Stimulated activated CD4-positive, alpha-beta T cell treated with anti-CD3 and anti-CD28 coated beads, Interleukin-1b, Interleukin-23, amount 100 ng/mL, for 4 hours (primary cell): ENCODE data around the gene TXNL4B.
"Not testable (repeated sequence)": the region's sequence is repeated elsewhere in the genome, so short reads cannot be mapped to it uniquely, and the experiment has no call there.

ENCODE experiments used
- DNase-seq, 2 donors: peaks; one replicate each; pipeline ENCODE4 v3.0.0-alpha.2; 2020; ENCODE audit warnings: low read depth in 2 of 2

TXNL4B gene

GRCh38 chr16:72112452-72112792 is 19.0 kb upstream of the TXNL4B start:
- no peak for DNase-seq

- DNase-seq: no peak
Measured at GRCh38 chr16:72111657-72112451, 18.4 kb upstream of the TXNL4B start.

- no peak for DNase-seq
Measured at GRCh38 chr16:72110662-72111615, 17.5 kb upstream of the TXNL4B start.

GRCh38 chr16:72109966-72110530 is 16.6 kb upstream of the TXNL4B start:
- DNase-seq: no peak

GRCh38 chr16:72109300-72109699 is 15.9 kb upstream of the TXNL4B start:
- no peak for DNase-seq

- no peak for DNase-seq
Measured at GRCh38 chr16:72108353-72109102, 15.1 kb upstream of the TXNL4B start.

- no peak for DNase-seq
Measured at GRCh38 chr16:72107371-72107770, 14.0 kb upstream of the TXNL4B start.

- DNase-seq: no peak
Measured at GRCh38 chr16:72105978-72106377, 12.6 kb upstream of the TXNL4B start.

GRCh38 chr16:72104905-72105304 is 11.5 kb upstream of the TXNL4B start:
- no peak for DNase-seq

GRCh38 chr16:72101195-72101594 is 7.8 kb upstream of the TXNL4B start:
- no peak for DNase-seq

GRCh38 chr16:72099377-72099818 is 6.0 kb upstream of the TXNL4B start:
- DNase-seq: peak; percentile 15 to 31

GRCh38 chr16:72098936-72099335 is 5.5 kb upstream of the TXNL4B start:
- DNase-seq: no peak

GRCh38 chr16:72094266-72094610 is 818 bp upstream of the TXNL4B start:
- DNase-seq: peak; percentile 28 to 44

GRCh38 chr16:72092832-72093447 is 480 bp downstream of the TXNL4B start:
- DNase-seq: no peak

GRCh38 chr16:72091217-72091616 is 2.2 kb downstream of the TXNL4B start:
- no peak for DNase-seq

- no peak for DNase-seq
Measured at GRCh38 chr16:72085002-72085401, 8.4 kb downstream of the TXNL4B start.

- DNase-seq: no peak
Measured at GRCh38 chr16:72084445-72084844, 9.0 kb downstream of the TXNL4B start.

- no peak for DNase-seq
Measured at GRCh38 chr16:72083778-72084404, 9.5 kb downstream of the TXNL4B start.

- DNase-seq: not testable (repeated sequence)
Measured at GRCh38 chr16:72076991-72077706, 16.3 kb downstream of the TXNL4B start.

- DNase-seq: not testable (repeated sequence)
Measured at GRCh38 chr16:72075067-72075466, 18.4 kb downstream of the TXNL4B start.
